Measurements from ENCODE around the gene POF1B.

The POF1B gene

GRCh38 chrX:85243155-85243554 lies 136.3 kb downstream of the POF1B start:
- no peak for DNase-seq (ENCODE audit: low read depth)
